ENCODE measurements around the gene SNX15.

The SNX15 gene

DNA sequence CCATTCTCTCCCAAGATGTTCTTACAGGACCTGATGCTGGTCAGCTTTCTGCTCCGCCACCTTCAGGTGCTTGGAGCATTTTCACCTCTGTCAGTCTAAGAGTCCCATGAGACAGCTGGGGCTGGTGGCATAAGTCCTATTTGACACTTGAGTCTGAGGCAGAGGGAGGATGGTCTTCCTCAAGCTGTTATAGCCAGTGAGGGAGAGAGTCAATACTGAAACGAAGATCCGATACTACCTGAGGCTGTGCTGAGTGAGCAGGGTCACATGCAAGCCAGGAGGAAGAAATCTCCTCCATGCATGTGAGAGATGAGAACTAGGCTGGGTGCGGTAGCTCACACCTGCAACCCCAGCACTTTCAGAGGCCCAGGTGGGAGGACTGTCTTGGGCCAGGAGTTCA, 62.4 kb downstream of the SNX15 start:
- H3K4me3 ChIP-seq, result no peak overlapping the region
- no peak for DNase-seq (ENCODE audit: low spot score)
- no peak overlapping the region for H3K27ac ChIP-seq
- TF ChIP-seq, protein P1, sequence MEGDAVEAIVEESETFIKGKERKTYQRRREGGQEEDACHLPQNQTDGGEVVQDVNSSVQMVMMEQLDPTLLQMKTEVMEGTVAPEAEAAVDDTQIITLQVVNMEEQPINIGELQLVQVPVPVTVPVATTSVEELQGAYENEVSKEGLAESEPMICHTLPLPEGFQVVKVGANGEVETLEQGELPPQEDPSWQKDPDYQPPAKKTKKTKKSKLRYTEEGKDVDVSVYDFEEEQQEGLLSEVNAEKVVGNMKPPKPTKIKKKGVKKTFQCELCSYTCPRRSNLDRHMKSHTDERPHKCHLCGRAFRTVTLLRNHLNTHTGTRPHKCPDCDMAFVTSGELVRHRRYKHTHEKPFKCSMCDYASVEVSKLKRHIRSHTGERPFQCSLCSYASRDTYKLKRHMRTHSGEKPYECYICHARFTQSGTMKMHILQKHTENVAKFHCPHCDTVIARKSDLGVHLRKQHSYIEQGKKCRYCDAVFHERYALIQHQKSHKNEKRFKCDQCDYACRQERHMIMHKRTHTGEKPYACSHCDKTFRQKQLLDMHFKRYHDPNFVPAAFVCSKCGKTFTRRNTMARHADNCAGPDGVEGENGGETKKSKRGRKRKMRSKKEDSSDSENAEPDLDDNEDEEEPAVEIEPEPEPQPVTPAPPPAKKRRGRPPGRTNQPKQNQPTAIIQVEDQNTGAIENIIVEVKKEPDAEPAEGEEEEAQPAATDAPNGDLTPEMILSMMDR (IDR thresholded peaks at IDR 0.05), result no peak

Data from coronary artery (tissue), 2 donors.